Epithelial cell of proximal tubule (primary cell): ENCODE data around the gene NAV2. TPM values are rescaled to one million over a fixed set of nuclear protein-coding genes. Genes with fewer than 3 reads are reported as not detected.

Experiments used
- DNase-seq: peaks from one replicate; pipeline ENCODE4 v3.0.0-alpha.2; 2011; ENCODE audit warnings: low read depth
- H3K4me3 ChIP-seq: 2 replicates; pipeline ENCODE4 v1.5.1; 2011; ENCODE audit warnings: low read depth, mild to moderate bottlenecking, low read length
- total RNA-seq: library from RNA; depleted of rRNA; stranded (reverse); fragments of >200 nt; gene quantifications from 2 replicates; pipeline ENCODE4 v1.2.3, GENCODE V29; 2015
- TF ChIP-seq, protein P1 (sequence below): conservative IDR thresholded peaks from 2 replicates; pipeline ENCODE4 v1.5.1; 2012; ENCODE audit warnings: low read depth, mild to moderate bottlenecking, low read length

The NAV2 gene
- total RNA-seq, 1 donor from 2014 or later = 19.0 TPM

DNA sequence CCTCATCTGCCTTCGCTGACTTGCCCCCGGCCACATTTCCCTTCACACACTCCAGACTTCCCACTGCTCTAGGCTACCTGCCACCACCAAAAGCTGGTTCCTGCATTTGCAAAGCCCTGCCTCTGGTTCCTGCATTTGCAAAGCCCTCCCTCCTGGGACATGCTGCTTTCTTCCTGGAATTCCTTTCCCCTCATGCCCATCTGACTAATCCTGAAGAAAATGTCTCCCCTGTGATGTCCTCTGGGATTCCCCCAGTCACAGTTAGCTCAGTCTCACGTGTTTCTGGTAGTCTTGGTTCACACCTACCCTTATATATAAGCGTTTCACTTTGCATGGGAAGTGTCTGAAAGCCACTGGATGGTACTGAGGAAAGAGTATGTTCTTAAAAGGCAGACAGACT, 240.7 kb downstream of the NAV2 start:
- TF ChIP-seq, protein P1, sequence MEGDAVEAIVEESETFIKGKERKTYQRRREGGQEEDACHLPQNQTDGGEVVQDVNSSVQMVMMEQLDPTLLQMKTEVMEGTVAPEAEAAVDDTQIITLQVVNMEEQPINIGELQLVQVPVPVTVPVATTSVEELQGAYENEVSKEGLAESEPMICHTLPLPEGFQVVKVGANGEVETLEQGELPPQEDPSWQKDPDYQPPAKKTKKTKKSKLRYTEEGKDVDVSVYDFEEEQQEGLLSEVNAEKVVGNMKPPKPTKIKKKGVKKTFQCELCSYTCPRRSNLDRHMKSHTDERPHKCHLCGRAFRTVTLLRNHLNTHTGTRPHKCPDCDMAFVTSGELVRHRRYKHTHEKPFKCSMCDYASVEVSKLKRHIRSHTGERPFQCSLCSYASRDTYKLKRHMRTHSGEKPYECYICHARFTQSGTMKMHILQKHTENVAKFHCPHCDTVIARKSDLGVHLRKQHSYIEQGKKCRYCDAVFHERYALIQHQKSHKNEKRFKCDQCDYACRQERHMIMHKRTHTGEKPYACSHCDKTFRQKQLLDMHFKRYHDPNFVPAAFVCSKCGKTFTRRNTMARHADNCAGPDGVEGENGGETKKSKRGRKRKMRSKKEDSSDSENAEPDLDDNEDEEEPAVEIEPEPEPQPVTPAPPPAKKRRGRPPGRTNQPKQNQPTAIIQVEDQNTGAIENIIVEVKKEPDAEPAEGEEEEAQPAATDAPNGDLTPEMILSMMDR = no peak
- DNase-seq = peak; percentile 97
- no peak overlapping the region for H3K4me3 ChIP-seq

DNA sequence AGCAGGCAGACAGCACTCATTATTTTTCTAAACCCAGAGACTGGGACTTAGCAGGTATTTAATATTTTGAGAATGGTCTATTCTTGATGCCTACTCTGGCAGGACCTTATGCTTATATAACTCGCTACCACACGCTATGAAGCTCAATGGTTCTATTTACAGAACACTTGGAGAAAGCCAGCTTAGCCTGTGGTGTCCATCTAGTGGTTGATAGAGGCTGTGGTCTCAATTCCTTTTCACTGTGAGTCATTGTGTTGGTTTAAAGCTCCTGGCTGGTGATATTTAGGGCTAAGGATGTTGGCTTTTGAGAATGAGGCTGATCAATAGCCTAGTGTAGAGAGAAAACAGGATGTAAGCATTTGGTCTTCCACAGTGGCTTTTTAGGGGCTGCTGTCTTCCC, 241.3 kb downstream of the NAV2 start:
- no peak overlapping the region for H3K4me3 ChIP-seq
- peak; percentile 66 for DNase-seq
- TF ChIP-seq, protein P1 = peak; percentile 70

DNA sequence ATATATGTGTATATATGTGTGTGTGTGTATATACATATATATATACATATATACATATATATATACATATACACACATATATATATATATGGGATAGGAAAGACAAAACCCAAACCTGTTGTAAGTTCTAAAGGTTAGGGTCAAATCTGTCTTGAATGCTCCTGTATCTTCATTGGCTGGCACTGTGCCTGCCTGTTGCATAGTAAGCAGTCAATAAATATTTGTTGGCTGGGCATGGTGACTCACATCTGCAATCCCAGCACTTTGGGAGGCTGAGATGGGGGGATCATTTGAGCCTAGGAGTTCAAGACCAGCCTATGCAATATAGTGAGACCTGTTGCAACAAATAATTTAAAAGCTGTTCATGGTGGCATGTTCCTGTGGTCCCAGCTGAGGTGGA, 242.3 kb downstream of the NAV2 start:
- no peak overlapping the region for H3K4me3 ChIP-seq
- no peak for DNase-seq
- TF ChIP-seq, protein P1 = no peak

DNA sequence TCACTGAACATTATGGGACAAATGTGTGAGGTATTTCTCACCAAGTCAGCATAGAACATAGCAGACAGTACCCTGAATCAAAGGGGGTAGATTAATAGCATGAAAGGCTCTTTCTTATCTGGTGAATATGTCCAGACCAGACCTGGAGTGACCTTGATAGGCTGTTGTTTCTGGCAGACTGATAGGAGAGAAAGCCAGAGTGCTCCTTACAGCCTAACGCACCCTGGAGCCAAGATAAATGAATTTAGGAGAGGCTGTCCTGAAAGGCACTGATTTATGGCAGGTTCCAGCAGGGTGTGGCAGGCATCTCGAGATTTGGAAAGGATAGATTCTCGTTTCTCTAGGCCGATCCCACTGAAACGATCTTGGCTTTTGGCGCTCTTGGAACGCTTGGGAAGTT, 243.0 kb downstream of the NAV2 start:
- DNase-seq = no peak
- H3K4me3 ChIP-seq = no peak overlapping the region
- TF ChIP-seq, protein P1 = no peak

DNA sequence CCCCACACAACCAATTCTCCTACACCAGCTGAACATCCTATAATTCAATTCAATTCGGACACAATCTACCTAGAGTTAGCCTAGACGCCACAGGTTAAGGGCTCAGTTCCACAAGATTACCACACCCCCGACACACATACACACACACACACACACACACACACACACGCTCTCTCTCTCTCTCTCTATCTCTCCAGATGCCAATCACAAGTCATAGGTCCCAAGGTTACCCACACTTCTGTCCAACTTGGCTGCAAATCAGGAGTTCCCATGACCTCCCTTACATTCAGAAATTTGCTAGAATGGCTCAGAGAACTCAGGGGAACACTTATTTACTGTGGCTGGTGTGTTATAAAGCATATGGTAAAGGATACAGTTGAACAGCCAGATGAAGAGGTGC, 243.6 kb downstream of the NAV2 start:
- no peak overlapping the region for H3K4me3 ChIP-seq
- TF ChIP-seq, protein P1 = no peak
- no peak for DNase-seq

DNA sequence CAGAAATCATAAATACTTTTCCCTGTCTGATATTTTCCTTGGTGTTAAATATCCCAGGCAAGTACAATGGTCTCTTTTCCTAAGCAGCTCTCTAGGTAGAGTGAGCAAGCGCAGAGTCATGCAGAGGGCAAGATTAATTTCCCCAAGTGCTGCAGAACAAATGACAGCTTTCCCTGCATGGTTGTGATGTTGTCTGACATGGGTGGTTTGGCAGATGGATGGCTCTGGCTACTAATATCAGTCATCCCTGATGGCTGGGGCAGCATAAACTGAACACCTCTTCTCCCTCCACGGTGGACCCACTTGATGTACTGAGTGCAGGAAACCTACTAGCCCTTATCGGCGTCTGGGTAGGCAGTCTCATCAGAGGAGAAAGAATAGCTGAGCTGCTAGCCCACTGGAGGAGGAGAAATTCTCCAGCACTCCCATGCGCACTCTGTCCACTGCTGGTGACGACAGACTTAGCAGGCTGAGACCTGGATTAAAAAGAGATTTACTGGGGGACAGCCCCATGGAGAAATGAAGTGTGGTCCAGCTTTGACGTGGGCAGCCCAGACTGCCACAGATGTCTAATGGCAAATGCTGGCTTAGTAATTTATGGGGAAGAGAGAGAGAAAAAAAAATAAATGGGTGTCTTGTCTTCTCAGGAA, 244.8 kb downstream of the NAV2 start:
- TF ChIP-seq, protein P1 = no peak
- no peak for DNase-seq
- H3K4me3 ChIP-seq = no peak overlapping the region

DNA sequence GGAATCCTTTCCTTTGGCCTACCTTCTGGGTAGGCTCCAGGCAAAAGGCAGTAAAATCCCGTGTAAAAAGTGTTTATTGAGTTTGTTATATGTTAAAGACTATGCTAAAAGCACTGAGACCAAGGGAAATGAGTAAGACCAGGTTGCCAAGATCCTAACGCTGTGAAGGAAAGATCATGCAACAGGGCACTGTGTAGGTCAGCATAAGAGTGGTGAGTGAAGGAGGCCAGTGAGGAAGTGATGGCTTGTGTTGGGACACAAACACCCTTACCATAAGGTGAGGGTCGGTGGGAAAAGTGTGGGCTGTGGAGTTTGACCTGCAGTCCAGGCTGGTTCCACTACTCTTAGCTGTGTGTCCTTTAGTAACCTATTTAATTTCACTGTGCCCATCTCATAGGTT, 245.6 kb downstream of the NAV2 start:
- TF ChIP-seq, protein P1 = no peak
- DNase-seq = no peak

More for the DNA sequence above, 245.6 kb downstream of the NAV2 start:
- H3K4me3 ChIP-seq = no peak overlapping the region
